Ishikawa (cell line): ENCODE data around the gene CCSER1.

ENCODE experiments used
- CEBPB ChIP-seq: IDR thresholded peaks from 2 replicates; pipeline ENCODE4 v1.6.1; 2012
- CREB1 ChIP-seq: IDR thresholded peaks from 2 replicates; pipeline ENCODE4 v1.6.1; 2012; ENCODE audit warnings: low read depth
- EP300 ChIP-seq: IDR thresholded peaks from 2 replicates; pipeline ENCODE4 v1.6.1; 2012; ENCODE audit warnings: borderline replicate concordance
- MAX ChIP-seq: IDR thresholded peaks from 2 replicates; pipeline ENCODE4 v1.6.1; 2012
- RAD21 ChIP-seq: IDR thresholded peaks from 2 replicates; pipeline ENCODE4 v1.6.1; 2012; ENCODE audit warnings: low read depth
- TF ChIP-seq, protein P1 (sequence below): IDR thresholded peaks from 2 replicates; pipeline ENCODE4 v1.6.1; 2012

DNA sequence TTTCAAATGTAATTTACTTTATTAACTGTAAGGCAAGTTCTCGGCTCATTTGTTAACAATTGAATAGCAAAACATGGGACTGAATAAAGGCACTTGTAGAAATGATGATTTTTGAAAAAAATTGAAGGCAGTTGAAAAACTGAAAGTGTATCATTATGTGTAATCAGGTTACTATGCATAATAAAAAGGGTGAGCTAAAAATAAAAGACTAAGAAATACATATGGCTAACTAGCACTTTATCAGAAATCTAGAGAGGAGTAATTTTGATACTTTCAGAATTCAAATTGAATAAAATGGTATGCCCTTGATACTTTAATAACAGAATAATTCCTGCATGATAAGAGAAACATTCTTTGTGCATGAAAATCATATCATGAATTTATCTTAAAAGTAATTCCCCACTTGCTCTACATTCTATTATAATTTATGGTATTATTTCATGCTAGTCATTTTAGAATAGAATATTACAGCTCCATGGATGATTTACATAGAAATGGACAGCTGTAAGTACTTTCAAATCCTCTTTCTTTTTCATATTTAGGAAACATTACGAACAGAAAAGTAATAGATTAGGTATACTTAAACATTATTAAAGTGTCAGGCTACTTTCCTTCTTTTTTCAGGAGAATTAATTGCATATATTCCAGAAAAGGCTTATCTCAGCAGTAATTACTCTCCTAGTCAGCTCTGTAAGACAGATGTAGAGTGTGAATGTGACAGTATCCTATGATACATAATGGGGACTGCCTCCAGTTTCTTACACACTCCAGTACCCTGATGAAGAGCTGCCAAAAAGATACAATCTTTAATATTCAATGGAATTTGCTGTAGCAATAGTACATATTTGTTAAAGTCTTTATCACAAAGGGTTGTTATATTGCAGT, 697.3 kb downstream of the CCSER1 start:
- TF ChIP-seq MAX, result no peak
- TF ChIP-seq, protein P1, sequence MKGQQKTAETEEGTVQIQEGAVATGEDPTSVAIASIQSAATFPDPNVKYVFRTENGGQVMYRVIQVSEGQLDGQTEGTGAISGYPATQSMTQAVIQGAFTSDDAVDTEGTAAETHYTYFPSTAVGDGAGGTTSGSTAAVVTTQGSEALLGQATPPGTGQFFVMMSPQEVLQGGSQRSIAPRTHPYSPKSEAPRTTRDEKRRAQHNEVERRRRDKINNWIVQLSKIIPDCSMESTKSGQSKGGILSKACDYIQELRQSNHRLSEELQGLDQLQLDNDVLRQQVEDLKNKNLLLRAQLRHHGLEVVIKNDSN, result no peak
- no peak for TF ChIP-seq RAD21
- TF ChIP-seq EP300, result no peak
- TF ChIP-seq CREB1, result no peak
- TF ChIP-seq CEBPB, result no peak
